ENCODE measurements around the gene GRIK3.

DNA sequence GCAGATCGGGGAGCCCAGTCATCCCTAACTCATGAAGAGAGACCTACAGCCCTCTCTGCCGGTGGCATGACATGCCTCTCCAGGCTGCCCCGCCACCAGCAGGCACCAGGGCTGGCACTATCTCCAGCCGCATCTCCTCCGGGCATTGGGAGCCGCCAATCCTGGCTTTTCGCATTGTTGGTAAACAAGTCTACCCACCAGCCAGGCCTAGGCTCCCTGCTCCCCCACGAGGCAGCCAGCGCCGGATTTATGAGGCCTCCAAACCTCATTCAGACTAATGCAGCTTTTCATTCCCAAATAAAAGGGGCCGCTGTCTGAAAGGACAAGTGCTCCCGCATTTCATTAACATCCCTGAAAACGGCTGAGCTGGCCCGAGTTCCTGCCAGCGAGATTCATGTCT is 3.4 kb upstream of the GRIK3 start:
- TF ChIP-seq, protein P1, sequence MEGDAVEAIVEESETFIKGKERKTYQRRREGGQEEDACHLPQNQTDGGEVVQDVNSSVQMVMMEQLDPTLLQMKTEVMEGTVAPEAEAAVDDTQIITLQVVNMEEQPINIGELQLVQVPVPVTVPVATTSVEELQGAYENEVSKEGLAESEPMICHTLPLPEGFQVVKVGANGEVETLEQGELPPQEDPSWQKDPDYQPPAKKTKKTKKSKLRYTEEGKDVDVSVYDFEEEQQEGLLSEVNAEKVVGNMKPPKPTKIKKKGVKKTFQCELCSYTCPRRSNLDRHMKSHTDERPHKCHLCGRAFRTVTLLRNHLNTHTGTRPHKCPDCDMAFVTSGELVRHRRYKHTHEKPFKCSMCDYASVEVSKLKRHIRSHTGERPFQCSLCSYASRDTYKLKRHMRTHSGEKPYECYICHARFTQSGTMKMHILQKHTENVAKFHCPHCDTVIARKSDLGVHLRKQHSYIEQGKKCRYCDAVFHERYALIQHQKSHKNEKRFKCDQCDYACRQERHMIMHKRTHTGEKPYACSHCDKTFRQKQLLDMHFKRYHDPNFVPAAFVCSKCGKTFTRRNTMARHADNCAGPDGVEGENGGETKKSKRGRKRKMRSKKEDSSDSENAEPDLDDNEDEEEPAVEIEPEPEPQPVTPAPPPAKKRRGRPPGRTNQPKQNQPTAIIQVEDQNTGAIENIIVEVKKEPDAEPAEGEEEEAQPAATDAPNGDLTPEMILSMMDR (conservative IDR thresholded peaks at IDR 0.05; ENCODE audit: low read length): no peak
- no peak for TF ChIP-seq EZH2phosphoT487 (IDR thresholded peaks at IDR 0.05; ENCODE audit: borderline replicate concordance, low read depth, low read length)

All from OCI-LY7 (cell line).